Activated gamma-delta T cell treated with Interleukin-2 at 50 U/mL for 16 hours (primary cell): ENCODE measurements around the gene ARHGAP45.
A peak's percentile ranks its signal among the peaks of the same experiment; 100 is the strongest.

ENCODE experiments used
- DNase-seq: peaks from one replicate; pipeline ENCODE4 v3.0.0-alpha.2; 2020

Gene ARHGAP45

DNA sequence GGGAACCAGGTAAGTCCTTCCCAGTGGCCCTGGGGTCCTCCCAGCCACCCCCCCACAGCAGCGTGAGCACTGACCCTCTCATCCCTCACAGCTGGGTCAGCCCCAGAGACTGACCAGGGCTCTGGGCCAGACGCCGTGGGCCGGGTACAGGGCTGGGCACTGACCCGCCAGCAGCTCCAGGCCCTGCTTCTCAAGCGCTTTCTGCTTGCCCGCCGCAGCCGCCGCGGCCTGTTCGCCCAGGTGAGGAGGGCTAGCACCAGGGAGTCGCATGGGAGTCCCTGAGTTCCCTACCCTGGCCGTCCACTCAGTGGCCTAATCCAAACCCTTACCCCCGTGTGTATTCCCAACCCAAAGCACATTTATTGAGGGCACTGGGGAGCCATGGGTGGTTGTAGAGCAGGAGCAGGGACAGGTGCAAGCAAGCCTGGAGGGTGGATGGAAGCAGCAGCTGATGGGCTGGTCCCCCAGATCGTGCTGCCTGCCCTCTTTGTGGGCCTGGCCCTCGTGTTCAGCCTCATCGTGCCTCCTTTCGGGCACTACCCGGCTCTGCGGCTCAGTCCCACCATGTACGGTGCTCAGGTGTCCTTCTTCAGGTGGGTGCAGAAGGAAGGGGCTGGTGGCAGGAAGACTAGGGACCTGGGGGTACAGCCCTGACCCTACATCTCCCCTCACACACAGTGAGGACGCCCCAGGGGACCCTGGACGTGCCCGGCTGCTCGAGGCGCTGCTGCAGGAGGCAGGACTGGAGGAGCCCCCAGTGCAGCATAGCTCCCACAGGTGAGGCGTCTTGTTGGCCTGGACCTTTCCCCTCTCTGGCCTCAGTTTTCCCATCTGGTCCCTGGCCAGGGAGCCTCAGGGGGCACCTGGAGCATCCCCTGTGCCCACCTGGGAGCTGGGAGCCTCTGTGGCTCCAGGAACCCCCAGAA is 12.6 kb upstream of the ARHGAP45 start:
- no peak for DNase-seq

DNA sequence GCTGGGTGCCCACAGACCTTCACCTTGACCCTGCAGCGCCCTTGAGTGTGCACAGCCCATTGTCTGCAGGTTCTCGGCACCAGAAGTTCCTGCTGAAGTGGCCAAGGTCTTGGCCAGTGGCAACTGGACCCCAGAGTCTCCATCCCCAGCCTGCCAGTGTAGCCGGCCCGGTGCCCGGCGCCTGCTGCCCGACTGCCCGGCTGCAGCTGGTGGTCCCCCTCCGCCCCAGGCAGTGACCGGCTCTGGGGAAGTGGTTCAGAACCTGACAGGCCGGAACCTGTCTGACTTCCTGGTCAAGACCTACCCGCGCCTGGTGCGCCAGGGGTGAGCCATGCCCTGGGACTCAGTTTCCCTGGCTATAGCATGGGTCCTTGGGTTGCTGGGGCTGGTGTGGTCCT is 11.9 kb upstream of the ARHGAP45 start:
- no peak for DNase-seq

DNA sequence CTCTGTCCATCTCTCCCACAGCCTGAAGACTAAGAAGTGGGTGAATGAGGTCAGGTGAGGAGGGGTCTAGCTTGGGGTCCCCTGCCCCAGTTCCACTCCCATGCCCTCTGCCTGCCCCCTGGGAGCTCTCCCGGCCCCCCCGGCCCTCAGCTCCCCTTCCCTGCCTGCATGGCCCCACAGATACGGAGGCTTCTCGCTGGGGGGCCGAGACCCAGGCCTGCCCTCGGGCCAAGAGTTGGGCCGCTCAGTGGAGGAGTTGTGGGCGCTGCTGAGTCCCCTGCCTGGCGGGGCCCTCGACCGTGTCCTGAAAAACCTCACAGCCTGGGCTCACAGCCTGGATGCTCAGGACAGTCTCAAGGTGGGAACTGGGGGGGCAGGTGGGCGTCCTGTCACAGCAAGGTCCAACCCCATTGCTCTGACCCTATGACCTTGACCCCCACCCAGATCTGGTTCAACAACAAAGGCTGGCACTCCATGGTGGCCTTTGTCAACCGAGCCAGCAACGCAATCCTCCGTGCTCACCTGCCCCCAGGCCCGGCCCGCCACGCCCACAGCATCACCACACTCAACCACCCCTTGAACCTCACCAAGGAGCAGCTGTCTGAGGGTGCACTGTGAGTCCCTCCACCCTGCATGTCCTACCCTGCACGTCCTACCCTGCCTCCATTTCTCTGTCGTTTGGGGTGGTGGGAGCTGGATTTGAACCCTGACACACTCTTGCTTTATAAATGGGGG is 10.9 kb upstream of the ARHGAP45 start:
- no peak for DNase-seq

DNA sequence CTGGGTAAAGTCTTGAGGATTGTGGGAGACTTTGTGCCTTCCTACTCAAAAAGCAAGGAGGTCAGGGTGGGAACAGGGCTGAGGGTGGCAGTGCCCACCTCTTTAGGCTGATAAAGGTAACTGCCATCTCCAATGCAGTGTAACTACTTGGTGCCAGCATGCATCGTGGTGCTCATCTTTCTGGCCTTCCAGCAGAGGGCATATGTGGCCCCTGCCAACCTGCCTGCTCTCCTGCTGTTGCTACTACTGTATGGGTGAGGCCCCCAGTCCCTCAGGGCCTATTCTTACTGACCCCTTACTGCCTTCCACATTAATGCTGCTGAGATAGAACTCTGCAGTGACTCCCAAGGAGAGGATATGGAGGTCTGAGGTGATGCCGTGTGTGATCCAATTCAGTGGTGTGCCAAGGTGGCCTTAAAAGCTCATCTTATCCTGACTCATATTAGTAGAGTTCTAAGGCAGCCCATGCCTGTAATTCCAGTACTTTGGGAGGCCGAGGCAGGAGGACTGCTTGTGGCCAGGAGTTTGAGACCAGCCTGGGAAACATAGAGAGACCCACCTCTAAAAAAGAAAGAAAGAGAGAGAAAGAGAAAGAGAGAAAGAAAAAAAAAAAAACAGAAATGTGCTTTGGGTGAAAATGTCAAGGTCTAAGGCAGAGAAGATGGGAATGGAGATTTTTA is 9.7 kb upstream of the ARHGAP45 start:
- DNase-seq = no peak

DNA sequence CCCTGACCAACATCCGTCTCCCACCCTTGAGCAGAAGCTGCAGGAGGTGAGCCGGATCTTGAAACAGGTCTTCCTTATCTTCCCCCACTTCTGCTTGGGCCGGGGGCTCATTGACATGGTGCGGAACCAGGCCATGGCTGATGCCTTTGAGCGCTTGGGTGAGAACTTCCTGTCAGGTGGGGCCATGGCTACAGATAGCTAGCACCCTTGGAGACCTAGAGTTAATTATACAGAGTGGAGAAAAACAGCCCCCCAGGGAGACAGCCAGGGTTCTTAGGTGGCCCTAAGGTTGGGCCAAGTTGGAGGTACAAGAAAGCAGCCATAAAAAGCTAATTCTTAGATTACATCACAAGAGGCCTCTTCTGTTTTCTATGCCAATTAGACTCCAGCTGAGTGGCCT is 8.9 kb upstream of the ARHGAP45 start:
- no peak for DNase-seq

DNA sequence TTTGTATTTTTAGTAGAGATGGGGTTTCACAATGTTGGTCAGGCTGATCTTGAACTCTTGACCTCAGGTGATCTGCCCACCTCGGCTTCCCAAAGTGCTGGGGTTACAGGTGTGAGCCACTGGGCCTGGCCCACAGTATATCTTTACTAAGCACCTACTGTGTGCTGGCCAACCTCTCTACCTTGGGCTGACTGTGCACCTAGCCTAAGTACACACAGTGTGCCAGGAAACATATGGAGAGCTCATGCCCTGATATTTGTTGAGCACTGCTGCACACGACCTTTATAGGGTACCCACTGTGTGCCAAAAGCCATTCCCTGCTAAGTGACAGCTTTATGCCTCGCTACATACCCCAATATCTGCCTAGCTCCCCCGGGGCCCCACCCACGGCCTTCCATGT is 6.3 kb upstream of the ARHGAP45 start:
- DNase-seq = no peak

DNA sequence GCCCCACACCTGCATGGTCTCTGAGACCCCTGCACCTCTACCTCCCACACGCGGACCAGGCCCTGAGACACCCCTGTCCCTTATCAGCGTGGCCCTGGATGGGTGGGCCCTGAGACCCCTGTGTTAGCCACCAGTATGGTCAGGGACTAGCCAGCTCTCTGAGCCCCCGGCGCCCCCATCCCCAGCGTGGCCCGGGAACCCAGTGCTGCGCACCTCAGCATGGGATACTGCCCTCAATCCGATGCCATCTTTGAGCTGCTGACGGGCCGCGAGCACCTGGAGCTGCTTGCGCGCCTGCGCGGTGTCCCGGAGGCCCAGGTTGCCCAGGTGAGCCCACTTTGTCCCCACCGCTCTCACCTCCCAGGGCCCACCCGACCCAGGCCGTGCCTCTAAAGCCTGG is 5.0 kb upstream of the ARHGAP45 start:
- DNase-seq = no peak

DNA sequence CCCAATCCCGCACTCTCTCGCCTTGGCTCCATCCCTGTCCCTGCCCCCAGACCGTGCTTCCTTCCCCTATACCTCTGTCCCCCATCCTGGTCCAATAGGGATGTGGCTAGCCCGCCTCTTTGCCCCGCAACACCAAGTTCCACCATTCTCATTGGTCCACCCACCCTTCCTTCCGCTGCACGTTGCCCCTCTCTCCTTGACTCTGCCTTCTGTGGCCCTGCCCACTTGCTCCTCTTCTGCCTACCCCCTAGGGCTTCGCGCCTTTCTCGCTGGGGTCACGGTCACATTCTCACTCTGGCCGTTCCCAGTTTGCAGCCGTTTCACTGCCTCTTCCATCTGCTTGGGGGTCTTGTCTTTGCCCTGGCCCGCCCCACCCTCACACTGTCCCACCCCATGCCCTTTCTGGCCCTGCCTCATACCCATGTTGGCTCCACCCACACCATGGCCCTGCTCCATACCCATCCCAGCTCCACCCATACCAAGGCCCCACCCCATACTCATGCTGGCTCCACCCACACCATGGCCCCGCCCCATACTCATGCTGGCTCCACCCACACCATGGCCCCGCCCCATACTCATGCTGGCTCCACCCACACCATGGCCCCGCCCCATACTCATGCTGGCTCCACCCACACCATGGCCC is 4.5 kb upstream of the ARHGAP45 start:
- no peak for DNase-seq

DNA sequence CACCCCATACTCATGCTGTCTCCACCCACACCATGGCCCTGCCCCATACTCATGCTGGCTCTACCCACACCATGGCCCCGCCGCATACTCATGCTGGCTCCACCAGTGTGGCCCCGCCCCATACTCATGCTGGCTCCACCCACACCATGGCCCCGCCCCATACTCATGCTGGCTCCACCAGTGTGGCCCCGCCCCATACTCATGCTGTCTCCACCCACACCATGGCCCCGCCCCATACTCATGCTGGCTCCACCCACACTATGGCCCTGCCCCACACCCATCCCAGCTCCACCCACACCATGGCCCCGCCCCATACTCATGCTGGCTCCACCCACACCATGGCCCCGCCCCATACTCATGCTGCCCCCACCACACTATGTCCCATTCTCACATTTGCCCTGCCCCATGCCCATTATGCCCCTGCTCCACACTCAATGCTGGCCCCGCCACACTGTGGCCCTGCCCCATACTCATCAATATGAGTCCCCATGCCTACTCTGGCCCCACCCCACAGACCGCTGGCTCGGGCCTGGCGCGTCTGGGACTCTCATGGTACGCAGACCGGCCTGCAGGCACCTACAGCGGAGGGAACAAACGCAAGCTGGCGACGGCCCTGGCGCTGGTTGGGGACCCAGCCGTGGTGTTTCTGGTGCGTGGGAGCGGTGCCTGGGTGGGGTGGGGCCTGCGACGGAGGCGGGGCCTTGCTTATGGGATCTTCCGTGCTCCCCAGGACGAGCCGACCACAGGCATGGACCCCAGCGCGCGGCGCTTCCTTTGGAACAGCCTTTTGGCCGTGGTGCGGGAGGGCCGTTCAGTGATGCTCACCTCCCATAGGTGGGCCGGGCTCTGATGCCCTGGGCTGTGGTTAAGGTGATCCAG is 3.7 kb upstream of the ARHGAP45 start:
- no peak for DNase-seq

DNA sequence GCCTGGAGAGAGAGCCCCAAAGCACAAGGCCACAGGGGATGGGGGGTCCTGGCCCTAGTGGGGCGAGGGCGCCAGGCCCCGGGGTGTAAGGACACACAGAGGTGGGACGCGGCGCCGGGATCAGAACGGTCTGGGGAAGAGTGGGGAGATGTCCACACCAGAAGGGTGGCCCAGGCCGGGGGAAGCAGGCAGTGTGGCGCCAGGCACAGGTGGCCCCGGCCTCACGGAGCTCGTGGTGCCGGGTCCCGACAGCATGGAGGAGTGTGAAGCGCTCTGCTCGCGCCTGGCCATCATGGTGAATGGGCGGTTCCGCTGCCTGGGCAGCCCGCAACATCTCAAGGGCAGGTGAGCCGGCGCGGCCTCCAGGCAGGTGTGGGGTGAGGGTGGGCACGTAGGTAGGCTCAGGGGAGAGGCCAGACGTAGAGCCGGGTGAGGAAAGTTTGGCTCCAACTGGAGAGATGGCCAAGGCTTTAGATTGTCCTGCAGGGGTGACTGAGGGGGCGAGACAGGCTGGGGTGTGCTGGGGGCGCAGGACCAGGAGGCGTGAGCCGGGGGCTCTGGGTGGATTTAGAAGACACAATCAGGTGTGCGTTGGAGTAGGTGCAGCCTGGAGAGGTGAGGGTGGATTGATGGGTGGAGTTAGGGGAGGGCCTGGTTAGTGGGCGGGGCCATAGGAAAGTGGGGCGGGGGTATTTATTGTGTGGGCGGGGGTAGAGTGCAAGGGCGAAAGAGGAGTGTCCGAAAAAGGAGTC is 2.9 kb upstream of the ARHGAP45 start:
- DNase-seq = no peak

DNA sequence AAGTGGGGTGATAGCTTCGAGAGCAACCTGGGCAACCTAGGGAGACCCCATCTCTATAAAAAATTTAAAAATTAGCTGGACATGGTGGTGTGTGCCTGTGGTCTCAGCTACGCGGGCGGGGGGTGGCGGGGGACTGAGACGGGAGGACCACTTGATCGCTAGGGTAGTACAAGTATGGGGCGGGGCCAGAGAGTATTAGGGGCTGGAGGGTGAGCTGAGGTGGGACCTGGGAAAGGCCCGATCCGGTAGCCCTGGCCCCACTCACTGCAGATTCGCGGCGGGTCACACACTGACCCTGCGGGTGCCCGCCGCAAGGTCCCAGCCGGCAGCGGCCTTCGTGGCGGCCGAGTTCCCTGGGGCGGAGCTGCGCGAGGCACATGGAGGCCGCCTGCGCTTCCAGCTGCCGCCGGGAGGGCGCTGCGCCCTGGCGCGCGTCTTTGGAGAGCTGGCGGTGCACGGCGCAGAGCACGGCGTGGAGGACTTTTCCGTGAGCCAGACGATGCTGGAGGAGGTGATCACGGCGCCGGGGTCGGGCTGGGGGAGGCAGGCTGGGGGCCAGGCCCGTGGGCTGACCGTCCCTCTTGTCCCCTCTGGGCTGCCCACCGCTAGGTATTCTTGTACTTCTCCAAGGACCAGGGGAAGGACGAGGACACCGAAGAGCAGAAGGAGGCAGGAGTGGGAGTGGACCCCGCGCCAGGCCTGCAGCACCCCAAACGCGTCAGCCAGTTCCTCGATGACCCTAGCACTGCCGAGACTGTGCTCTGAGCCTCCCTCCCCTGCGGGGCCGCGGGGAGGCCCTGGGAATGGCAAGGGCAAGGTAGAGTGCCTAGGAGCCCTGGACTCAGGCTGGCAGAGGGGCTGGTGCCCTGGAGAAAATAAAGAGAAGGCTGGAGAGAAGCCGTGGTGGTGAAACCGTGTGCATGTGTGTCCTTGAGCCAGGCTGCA is 2.0 kb upstream of the ARHGAP45 start:
- DNase-seq = peak; percentile 63

DNA sequence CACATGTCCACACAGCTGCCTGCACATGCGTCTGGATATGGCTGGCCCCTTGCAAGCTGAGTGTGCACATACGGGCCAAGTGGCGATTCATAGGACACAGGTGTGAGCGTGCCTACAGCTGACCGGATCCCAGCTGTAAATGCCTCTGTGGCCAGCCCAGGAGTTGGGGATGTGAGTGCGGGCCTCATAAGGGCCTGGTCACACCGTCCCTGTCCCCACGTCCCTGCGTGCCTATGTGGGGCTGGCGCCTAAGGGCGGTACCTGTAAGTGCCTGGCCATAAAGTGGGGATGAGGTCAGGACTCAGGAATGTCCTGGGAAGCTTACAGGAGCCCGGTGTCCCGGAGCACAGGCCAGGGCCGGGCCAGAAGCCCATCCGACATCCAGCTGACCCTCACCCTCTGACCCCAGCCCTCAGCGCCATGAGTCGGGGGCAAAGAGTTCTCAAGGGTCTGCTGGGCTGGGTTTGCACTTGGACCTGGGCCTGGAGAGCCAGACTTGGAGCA is 1.3 kb upstream of the ARHGAP45 start:
- no peak for DNase-seq

DNA sequence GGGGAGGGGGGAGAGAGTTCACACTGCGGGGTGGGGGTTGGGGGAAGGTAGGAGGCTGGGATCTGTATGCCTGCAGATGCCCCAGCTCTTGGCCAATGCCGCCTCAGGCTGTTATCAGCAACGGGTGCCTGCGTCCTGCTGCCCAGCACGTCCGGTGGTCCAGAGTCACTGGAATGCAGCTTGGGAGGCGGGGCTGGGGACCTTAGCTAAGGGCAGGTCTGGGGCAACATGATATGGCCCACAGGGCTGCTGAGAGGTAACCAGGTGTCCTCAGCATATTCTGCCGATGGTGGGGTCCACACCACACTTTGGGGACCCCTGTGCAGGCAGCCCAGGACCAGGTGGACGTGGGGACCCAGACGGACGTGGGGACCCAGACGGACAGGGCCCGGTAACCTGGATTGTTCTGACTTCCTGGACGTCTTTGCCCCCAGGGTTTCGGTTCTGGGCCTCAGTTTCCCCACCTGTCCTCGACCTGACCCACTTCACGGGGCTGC is 668 bp upstream of the ARHGAP45 start:
- DNase-seq = no peak

DNA sequence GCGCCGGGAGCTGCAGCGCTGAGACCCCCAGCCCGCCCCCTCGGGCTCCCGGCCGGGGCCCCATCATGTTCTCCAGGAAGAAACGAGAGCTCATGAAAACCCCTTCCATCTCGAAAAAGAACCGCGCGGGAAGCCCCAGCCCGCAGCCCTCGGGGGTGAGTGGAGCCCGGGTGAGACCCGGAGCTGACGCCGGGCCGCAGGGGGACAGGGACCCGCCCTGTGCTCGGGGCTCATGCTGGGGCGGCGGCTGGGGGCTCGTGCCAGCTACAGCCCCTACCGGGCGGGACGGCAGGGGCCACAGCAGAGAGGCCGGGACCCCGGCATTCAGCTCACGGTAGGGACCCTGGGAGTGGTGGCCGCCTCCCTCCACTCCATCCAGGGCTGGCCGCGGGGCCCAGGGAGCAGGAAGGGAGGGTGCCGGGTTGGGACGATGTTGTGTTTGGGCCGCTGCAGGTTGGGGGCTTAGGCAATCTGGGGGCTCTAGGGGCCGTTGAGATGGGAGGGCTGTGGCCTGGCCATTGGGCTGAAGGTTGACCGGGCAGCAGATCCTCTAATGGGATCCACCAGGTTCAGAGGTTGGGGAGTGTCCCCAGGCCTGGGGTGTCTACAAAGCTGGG is 482 bp downstream of the ARHGAP45 start:
- peak; percentile 66 for DNase-seq

DNA sequence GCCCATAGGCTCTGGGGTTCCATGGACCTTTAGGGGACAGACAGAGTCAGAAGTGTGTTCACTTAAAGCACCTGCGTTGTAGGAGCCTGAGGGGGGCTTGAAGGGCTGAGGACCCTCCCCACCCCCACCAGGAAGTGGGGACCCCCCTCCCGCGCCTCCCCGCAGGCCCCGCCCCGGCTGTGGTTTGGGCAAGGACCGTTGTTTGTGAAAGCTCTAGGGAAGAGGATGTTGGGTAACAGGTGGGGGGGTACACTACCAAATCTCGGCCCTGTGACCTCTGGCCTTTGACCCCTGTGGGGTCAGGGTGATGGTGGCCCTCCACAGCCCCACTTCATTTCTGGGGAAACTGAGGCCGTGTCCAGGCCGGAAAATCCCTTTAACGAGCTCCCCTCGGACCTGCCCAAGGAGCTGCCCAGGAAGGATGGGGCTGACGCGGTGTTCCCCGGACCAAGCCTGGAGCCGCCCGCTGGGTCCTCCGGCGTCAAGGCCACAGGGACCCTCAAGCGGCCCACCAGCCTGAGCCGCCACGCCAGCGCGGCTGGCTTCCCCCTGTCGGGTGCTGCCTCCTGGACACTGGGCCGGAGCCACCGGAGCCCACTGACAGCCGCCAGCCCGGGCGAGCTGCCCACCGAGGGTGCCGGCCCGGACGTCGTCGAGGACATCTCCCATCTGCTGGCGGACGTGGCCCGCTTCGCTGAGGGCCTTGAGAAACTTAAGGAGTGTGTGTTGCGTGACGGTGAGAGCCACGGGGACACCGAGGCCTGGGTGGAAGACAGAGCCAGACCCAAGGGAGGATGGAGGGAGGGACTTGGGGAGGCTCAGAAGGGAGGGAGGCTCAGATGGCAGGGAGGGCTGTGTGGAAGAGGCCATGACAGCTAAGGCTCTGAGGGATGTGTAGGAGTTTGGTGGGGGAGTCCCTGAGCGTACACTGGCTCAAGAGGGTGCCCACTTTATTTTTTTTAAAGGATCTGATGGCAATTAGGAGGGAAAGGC is 1.3 kb downstream of the ARHGAP45 start:
- DNase-seq = peak; percentile 85

DNA sequence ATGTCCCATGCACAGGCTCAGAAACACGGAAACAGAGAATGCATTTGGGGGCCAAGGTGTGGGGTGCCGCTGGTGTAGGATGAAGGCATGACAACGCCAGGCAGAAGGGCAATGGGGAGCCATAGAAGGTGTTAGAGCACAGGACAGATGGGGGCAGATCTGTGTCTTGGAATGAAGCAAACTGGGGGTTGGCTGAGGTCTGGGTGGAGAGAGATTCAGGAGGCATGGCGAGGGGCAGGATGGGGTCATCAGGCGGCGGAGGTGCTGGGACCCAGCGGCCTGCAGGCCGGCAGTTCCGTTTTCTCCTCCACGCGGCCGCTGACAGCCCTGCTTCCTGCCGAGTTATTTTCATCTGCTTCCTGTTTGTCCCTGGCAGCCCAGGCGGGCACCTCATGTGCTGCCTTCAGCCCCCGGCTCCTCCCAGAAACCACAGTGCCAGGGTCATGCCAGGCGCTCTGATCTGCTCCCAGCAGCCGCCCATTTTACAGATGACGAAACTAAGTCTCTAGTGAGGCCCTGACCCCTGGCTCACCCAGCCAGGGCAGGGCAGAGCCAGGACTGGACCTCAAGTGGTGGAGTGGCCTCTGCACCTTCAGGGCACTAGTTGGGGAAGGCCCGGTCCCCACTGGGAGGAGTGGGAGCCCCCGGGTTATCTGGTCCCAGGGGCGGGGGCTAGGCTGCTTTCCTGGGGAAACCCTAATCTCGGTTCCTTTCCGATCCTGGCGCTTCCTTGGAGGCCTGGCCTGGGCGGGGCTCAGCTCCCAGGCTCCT is 2.2 kb downstream of the ARHGAP45 start:
- peak; percentile 78 for DNase-seq

DNA sequence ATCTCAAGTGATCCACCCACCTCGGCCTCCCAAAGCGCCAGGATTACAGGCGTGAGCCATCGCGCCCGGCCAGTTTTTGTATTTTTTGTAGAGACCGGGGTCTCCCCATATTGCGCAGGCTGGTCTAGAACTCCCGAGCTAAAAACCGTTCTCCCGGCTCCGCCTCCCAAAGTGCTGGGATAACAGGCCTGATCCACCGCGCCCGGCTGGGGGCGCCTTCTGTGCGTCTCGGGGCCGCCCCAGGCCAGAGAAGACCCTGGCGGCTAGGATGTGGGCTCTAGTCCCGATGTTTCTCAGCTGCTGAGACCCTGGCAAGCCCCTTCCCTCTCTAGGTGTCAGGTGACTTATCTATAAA is 3.6 kb downstream of the ARHGAP45 start:
- no peak for DNase-seq
